Right lobe of liver (tissue), 6 donors: ENCODE measurements around the gene A2M. TPM values are rescaled to one million over a fixed set of nuclear protein-coding genes. Genes with fewer than 3 reads are reported as not detected.

Experiments
- ATAC-seq, 4 donors: fragments of 200-7000 bp; cut with Tn5 transposase; one replicate each; pipeline ENCODE4 v1.9.1; 2020; ENCODE audit warnings: mild to moderate bottlenecking in 4 of 4, moderate library complexity in 4 of 4
- DNase-seq, 3 donors: peaks; one replicate each; pipeline ENCODE4 v3.0.0-alpha.2; 2020
- H3K27ac ChIP-seq, 3 donors: fragments of 200-600 bp; one replicate each; pipeline ENCODE4 v1.8.0; 2022
- H3K27me3 ChIP-seq, 2 donors: fragments of 200-600 bp; one replicate each; pipeline ENCODE4 v1.8.0; 2022
- H3K36me3 ChIP-seq, 4 donors: fragments of 200-600 bp; sonication (generic) in 1 of 4; one replicate each; pipeline versions ENCODE4 v1.5.1 to v1.8.0; 2017 to 2022; ENCODE audit warnings: control low read depth in 1 of 4
- H3K4me1 ChIP-seq, 4 donors: fragments of 200-600 bp; sonication (generic) in 1 of 4; one replicate each; pipeline versions ENCODE4 v1.5.1 to v1.8.0; 2017 to 2022; ENCODE audit warnings: control low read depth in 1 of 4
- H3K4me3 ChIP-seq, 3 donors: fragments of 200-600 bp; one replicate each; pipeline ENCODE4 v1.8.0; 2022
- H3K9me3 ChIP-seq, 4 donors: fragments of 200-600 bp; sonication (generic) in 1 of 4; one replicate each; pipeline versions ENCODE4 v1.5.1 to v1.8.0; 2017 to 2022; ENCODE audit warnings: control low read depth in 1 of 4
- POLR2A ChIP-seq: fragments of 450-650 bp; IDR thresholded peaks from one replicate; pipeline ENCODE4 v1.6.1; 2017; ENCODE audit warnings: antibody characterized with exemption, mild to moderate bottlenecking
- whole genome bisulfite sequencing: methylation state at CpG from one replicate; pipeline ENCODE4 v1.1.6; 2018; ENCODE audit warnings: low coverage, low lambda C conversion rate; ENCODE audit not compliant: insufficient coverage; ENCODE audit errors: missing lambda C conversion rate; 5-methylcytosine and 5-hydroxymethylcytosine counted together
- intact Hi-C, 2 donors: fragments of 100-400 bp; cut with DNase I; formaldehyde crosslinking; loops; one replicate each; pipeline versions ENCODE4 v1.11.2 to v1.14.1; 2022
- total RNA-seq, 6 experiments: library from RNA; depleted of rRNA in 2 of 6; stranded (reverse); fragments of >200 nt in 2 of 6; fragmentation: NEBNext Ultra II Directional in 3 of 6; extraction: Animal tissue kit (Norgen Biotek cat#: 25700) in 3 of 6; gene quantifications; one replicate each; pipeline versions ENCODE4 v1.1.0 to v1.2.4, GENCODE V29; 2016 to 2023
- TF ChIP-seq, protein P1 (sequence below), 4 donors: fragments of 200-600 bp in 3 of 4; fragments of 450-650 bp in 1 of 4; IDR thresholded peaks; one replicate each; pipeline versions ENCODE4 v1.5.1 to v1.8.0; 2016 to 2022; ENCODE audit warnings: antibody characterized with exemption in 4 of 4, mild to moderate bottlenecking in 2 of 4
- donor health status: DM: no; HTN: yes; CAD: no.
- donor health status: DM: no; HTN: no; CAD: no.
- donor health status: DM: no; HTN: no; CAD: no.
- donor health status: DM: no; HTN: yes; CAD: no.
- donor health status: DM: no; HTN: yes; CAD: no.

The A2M gene
- total RNA-seq, 6 experiments from 2014 or later, result 978 to 3,352 (median 2,507) TPM

DNA sequence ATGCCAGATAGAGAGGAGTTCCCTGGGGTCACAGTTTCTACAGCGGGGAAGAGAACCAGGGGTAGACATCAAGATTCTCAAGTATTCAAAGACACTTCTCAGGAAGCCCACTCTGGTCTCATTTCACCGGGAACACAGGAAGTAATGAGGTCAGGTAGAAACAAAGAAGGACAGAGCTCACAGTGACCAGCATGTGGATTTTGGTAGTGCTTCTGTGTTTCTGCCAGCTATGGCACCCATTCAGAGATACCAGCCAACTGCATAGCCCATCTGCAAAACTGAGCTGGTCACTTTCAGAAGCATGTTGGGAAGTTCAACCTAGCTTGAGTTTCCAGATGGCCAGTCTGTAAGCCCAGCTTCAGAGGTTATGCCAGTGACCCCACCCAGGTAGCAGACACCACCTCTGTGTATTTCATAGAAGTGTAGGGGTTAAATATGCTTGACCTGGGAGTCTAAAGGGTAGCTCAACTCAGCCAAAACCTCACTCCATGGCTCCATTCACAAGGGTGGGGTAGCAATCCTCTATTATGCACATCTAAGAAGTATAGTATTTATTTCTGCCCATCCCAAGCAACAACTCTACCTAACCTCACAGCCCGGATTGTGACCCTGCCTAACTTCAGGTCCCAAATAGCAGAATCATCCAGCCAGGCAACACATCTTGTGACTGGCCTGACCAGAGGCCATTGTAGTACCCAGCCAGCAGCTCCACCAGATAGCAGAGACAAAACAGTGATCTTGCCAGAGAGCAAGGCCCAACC lies 33.9 kb downstream of the A2M start:
- Histone ChIP-seq H3K36me3 (peaks cover 10 to 96% (median 42%) of the 10 kb centered on the region in 4 donors), H3K4me3 (no peak overlapping the region), H3K4me1 (peaks cover 0 to 17% (median 0%) of the 10 kb centered on the region in 4 donors), H3K27me3 (no peaks in the 10 kb centered on the region), H3K27ac (no peak overlapping the region), H3K9me3 (no peaks in the 10 kb centered on the region)
- peak; percentile 24 for TF ChIP-seq POLR2A
- TF ChIP-seq, protein P1, sequence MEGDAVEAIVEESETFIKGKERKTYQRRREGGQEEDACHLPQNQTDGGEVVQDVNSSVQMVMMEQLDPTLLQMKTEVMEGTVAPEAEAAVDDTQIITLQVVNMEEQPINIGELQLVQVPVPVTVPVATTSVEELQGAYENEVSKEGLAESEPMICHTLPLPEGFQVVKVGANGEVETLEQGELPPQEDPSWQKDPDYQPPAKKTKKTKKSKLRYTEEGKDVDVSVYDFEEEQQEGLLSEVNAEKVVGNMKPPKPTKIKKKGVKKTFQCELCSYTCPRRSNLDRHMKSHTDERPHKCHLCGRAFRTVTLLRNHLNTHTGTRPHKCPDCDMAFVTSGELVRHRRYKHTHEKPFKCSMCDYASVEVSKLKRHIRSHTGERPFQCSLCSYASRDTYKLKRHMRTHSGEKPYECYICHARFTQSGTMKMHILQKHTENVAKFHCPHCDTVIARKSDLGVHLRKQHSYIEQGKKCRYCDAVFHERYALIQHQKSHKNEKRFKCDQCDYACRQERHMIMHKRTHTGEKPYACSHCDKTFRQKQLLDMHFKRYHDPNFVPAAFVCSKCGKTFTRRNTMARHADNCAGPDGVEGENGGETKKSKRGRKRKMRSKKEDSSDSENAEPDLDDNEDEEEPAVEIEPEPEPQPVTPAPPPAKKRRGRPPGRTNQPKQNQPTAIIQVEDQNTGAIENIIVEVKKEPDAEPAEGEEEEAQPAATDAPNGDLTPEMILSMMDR (IDR thresholded peaks at IDR 0.05), result no peak
- no peak for DNase-seq
- 100% methylated on average over 1 of the region's 3 CpGs for WGBS
- peak in 3 of 4 donors; percentile 12 to 25 (median 13) for ATAC-seq
- intact Hi-C loops, result loop anchor here in 1 of 2 donors (10.0 kb wide), 1 partner anchor 113 kb away; no protein-coding TSS in a partner anchor

DNA sequence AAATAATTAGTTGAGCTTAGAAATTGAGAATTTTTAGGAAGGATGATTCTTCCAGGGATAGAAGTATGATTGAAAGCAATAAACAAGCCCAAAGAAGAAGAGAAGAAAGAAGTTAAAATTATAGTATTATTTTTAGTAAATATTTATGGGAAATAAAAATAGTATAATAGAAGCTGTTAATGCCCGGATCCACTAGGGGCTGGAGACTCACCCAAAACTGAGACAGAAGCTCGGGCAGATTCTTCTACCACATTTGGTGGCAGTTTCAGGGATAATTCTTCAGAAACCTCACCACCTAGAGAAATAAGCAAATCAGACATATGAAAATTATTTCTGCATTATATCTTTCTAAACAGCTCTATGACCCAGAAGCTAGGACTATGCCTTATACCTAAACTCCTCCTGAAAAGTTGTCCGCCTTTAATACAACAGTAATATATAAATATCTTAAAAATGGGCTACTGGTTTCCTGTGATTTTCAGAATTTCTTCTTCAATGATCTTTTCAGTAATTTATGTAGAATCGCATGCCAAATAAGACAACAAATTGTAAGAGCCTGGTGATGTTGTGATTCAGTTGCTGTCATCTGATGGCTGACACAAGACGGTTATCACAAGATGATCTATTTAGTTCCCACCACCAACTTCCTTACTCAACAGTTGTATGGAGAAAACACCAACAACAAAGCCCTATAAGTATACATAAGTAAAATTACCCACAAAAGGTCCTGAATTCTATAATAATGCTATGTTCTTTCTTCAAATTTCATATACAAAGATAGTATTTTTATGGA lies 35.6 kb downstream of the A2M start:
- peaks cover 0 to 27% (median 2%) of the 10 kb centered on the region in 4 donors for H3K4me1 ChIP-seq
- intact Hi-C loops, result loop anchor here in 1 of 2 donors (10.0 kb wide), 1 partner anchor 115 kb away; no protein-coding TSS in a partner anchor
- 93% methylated on average over 5 of the region's 5 CpGs for WGBS
- no peaks in the 10 kb centered on the region for H3K9me3 ChIP-seq
- no peak overlapping the region for H3K4me3 ChIP-seq
- H3K27me3 ChIP-seq, result no peaks in the 10 kb centered on the region
- peaks cover 10 to 96% (median 49%) of the 10 kb centered on the region in 4 donors for H3K36me3 ChIP-seq
- DNase-seq, result no peak
- TF ChIP-seq, protein P1 (IDR thresholded peaks at IDR 0.05), result no peak
- peak; percentile 21 for TF ChIP-seq POLR2A
- H3K27ac ChIP-seq, result no peak overlapping the region
- no peak for ATAC-seq

DNA sequence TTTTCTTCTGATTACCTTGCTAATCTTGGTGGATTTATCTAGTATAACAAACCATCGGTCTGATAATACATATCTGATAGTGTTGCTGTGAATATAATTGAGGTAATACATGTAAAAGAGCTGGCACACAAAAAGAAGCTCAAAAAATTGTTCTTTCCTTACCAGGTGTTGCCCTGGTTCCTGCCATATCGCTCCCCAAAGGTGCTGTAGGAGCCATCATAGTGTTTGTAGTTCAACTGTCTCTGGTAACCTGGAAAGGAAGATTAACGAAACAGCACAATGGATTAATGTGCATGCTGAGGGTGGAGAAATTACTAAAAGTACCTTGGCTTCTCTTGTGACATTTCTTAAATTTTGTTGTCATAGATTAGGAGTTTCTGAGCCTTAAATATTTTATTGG lies 36.6 kb downstream of the A2M start:
- no peak overlapping the region for H3K4me3 ChIP-seq
- TF ChIP-seq, protein P1 (IDR thresholded peaks at IDR 0.05), result no peak
- TF ChIP-seq POLR2A, result no peak
- DNase-seq (no peak), ATAC-seq (no peak)
- H3K4me1 ChIP-seq, result peaks cover 0 to 37% (median 3%) of the 10 kb centered on the region in 4 donors
- H3K27me3 ChIP-seq, result no peaks in the 10 kb centered on the region
- no peak overlapping the region for H3K27ac ChIP-seq
- no peaks in the 10 kb centered on the region for H3K9me3 ChIP-seq
- intact Hi-C loops, result no loop called here
- H3K36me3 ChIP-seq, result peaks cover 10 to 96% (median 48%) of the 10 kb centered on the region in 4 donors
- WGBS, result 74% methylated on average over 3 of the region's 3 CpGs

DNA sequence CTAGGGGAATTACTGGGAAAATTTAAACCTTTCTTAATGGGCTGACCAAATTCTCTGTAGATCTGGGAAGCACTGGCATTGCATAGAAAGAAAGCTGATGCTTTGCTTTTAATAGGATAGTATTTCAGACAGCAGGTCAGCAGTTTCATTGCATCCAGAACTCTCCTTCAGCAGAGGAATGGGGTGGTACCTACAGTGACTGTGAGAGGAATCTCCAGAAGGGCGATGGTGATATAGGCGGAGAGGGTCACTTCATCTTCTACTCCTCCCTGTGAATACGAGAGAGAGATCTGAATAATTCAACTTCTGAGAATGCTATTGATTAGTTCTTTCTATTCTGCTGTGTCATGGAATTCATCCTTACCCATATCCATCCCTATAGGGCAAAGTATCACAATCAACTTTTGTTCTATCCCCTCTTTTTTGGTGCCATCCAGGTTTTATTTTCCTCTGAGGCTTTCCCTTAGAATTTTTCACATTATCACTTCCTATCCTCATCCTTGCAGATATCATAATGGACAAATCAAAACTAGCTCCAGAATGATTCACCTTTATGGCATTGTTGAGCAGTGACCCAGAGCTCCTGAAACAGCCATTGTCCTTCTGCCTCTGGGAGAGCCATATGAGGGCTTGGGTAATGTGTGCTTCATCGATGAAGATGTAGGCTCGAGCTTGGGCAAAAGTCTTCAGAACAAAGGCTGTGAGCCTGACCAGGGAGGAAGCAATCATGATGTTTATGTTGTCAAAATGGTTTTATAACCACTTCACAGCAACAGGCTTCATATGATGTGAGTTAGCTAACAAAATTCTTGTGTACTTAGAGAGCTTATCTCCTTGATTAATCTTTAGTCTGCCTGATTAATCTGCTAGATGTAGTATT lies 38.3 kb downstream of the A2M start:
- no peak for DNase-seq
- TF ChIP-seq, protein P1 (IDR thresholded peaks at IDR 0.05), result no peak
- peak; percentile 14 for TF ChIP-seq POLR2A
- Histone ChIP-seq H3K27ac (peak overlapping the region in 1 of 3 donors; percentile 4), H3K9me3 (no peaks in the 10 kb centered on the region), H3K4me1 (peaks cover 0 to 52% (median 10%) of the 10 kb centered on the region in 4 donors), H3K27me3 (no peaks in the 10 kb centered on the region), H3K36me3 (peaks cover 20 to 96% (median 45%) of the 10 kb centered on the region in 4 donors), H3K4me3 (no peak overlapping the region)
- ATAC-seq, result peak in 2 of 4 donors; percentile 3 to 14
- intact Hi-C loops, result no loop called here
- WGBS, result 83% methylated on average over 4 of the region's 5 CpGs
